OCI-LY3 (cell line): ENCODE results near the gene SIGLEC9.

Experiments used
- H2AFZ ChIP-seq: fragments of 200-600, 300-600 bp; shearing (Covaris generic); 2 replicates; pipeline ENCODE4 v1.6.0; 2014; ENCODE audit warnings: antibody characterized with exemption, low read depth, low read length
- H3K27ac ChIP-seq: fragments of 200-600, 300-600 bp; sonication (generic); 2 replicates; pipeline ENCODE4 v1.5.1; 2014; ENCODE audit warnings: mild to moderate bottlenecking, low read length, moderate library complexity, mixed read lengths
- H3K27me3 ChIP-seq: fragments of 200-600, 300-600 bp; sonication (generic); 2 replicates; pipeline ENCODE4 v1.6.1; 2014; ENCODE audit warnings: low read depth, low read length, mixed read lengths
- H3K36me3 ChIP-seq: fragments of 200-600, 300-600 bp; sonication (generic); replicated peaks from 2 replicates; pipeline ENCODE3; 2014; ENCODE audit warnings: low read depth, low read length, mixed read lengths
- H3K4me1 ChIP-seq: fragments of 300-600, 200-600 bp; sonication (generic); 2 replicates; pipeline ENCODE4 v1.6.1; 2014; ENCODE audit warnings: low read length, mixed read lengths
- H3K4me2 ChIP-seq: fragments of 200-600, 300-600 bp; sonication (generic); 2 replicates; pipeline ENCODE4 v1.6.1; 2014; ENCODE audit warnings: low read length, mixed read lengths
- H3K4me3 ChIP-seq: fragments of 300-600, 200-600 bp; sonication (generic); 2 replicates; pipeline ENCODE4 v1.5.1; 2014; ENCODE audit warnings: antibody characterized with exemption, mild to moderate bottlenecking, low read length, moderate library complexity
- H3K79me2 ChIP-seq: fragments of 300-600, 200-600 bp; shearing (Covaris generic); 2 replicates; pipeline ENCODE4 v1.6.1; 2014; ENCODE audit warnings: mild to moderate bottlenecking, low read length, mixed read lengths
- H3K9ac ChIP-seq: fragments of 300-600, 200-600 bp; shearing (Covaris generic); 2 replicates; pipeline ENCODE4 v1.6.0; 2014; ENCODE audit warnings: mild to moderate bottlenecking, low read length, moderate library complexity
- H3K9me3 ChIP-seq: fragments of 200-600, 300-600 bp; shearing (Covaris generic); 2 replicates; pipeline ENCODE4 v1.6.1; 2014; ENCODE audit warnings: low read length, mixed read lengths; ENCODE audit not compliant: insufficient read depth
- H4K20me1 ChIP-seq: fragments of 200-600, 300-600 bp; sonication (generic); 2 replicates; pipeline ENCODE4 v1.6.1; 2016; ENCODE audit warnings: low read length, mixed read lengths; ENCODE audit not compliant: insufficient read depth
- CTCF ChIP-seq: fragments of 200-600, 300-600 bp; sonication (generic); IDR thresholded peaks from 2 replicates; pipeline ENCODE4 v1.5.1; 2014; ENCODE audit warnings: antibody characterized with exemption, low read length, low read depth
- EZH2phosphoT487 ChIP-seq: fragments of 200-600 bp; shearing (Covaris generic); IDR thresholded peaks from 2 replicates; pipeline ENCODE4 v1.6.1; 2018; ENCODE audit warnings: antibody characterized with exemption, mixed run types, low read depth

The SIGLEC9 gene

GRCh38 chr19:51083181-51083580, 41.5 kb upstream of the SIGLEC9 start:
- Histone ChIP-seq H3K4me1 (no peaks in the 10 kb centered on the region), H3K4me3 (no peak overlapping the region), H3K9me3 (no peaks in the 10 kb centered on the region), H4K20me1 (no peaks in the 10 kb centered on the region), H3K9ac (no peak overlapping the region), H3K79me2 (no peaks in the 10 kb centered on the region), H3K4me2 (no peak overlapping the region), H3K27me3 (peaks cover 6% of the 10 kb centered on the region), H3K36me3 (no peaks in the 10 kb centered on the region), H2AFZ (no peak overlapping the region), H3K27ac (no peak overlapping the region)
- TF ChIP-seq CTCF (no peak), EZH2phosphoT487 (no peak)

GRCh38 chr19:51083783-51084182, 40.9 kb upstream of the SIGLEC9 start:
- TF ChIP-seq CTCF, result no peak
- TF ChIP-seq EZH2phosphoT487, result no peak
- H3K79me2 ChIP-seq, result no peaks in the 10 kb centered on the region
- no peak overlapping the region for H3K4me2 ChIP-seq
- H4K20me1 ChIP-seq, result no peaks in the 10 kb centered on the region
- no peak overlapping the region for H2AFZ ChIP-seq
- no peak overlapping the region for H3K27ac ChIP-seq
- H3K9ac ChIP-seq, result no peak overlapping the region
- H3K27me3 ChIP-seq, result peaks cover 6% of the 10 kb centered on the region
- H3K9me3 ChIP-seq, result no peaks in the 10 kb centered on the region
- no peaks in the 10 kb centered on the region for H3K4me1 ChIP-seq
- no peaks in the 10 kb centered on the region for H3K36me3 ChIP-seq
- H3K4me3 ChIP-seq, result no peak overlapping the region

GRCh38 chr19:51084505-51084904, 40.2 kb upstream of the SIGLEC9 start:
- Histone ChIP-seq H3K4me3 (no peak overlapping the region), H3K9ac (no peak overlapping the region), H3K9me3 (no peaks in the 10 kb centered on the region), H3K4me2 (no peak overlapping the region), H3K27ac (no peak overlapping the region), H3K36me3 (no peaks in the 10 kb centered on the region), H3K27me3 (peaks cover 6% of the 10 kb centered on the region), H3K79me2 (no peaks in the 10 kb centered on the region), H4K20me1 (no peaks in the 10 kb centered on the region), H3K4me1 (no peaks in the 10 kb centered on the region), H2AFZ (no peak overlapping the region)
- no peak for TF ChIP-seq CTCF
- TF ChIP-seq EZH2phosphoT487, result no peak

GRCh38 chr19:51086153-51086850, 38.4 kb upstream of the SIGLEC9 start:
- TF ChIP-seq CTCF, result no peak
- TF ChIP-seq EZH2phosphoT487, result no peak
- no peak overlapping the region for H3K9ac ChIP-seq
- no peaks in the 10 kb centered on the region; the same call in 1 of the 2 replicates for H4K20me1 ChIP-seq
- no peak overlapping the region for H3K4me2 ChIP-seq
- H3K27ac ChIP-seq, result no peak overlapping the region
- H3K4me1 ChIP-seq, result no peaks in the 10 kb centered on the region
- H3K27me3 ChIP-seq, result peaks cover 6% of the 10 kb centered on the region
- no peaks in the 10 kb centered on the region for H3K36me3 ChIP-seq
- H3K79me2 ChIP-seq, result no peaks in the 10 kb centered on the region
- H3K4me3 ChIP-seq, result no peak overlapping the region
- H2AFZ ChIP-seq, result no peak overlapping the region
- H3K9me3 ChIP-seq, result no peaks in the 10 kb centered on the region
